Osteoblast (primary cell): ENCODE results near the gene ACER1. TPM values are rescaled to one million over a fixed set of nuclear protein-coding genes. Genes with fewer than 3 reads are reported as not detected.

Source experiments
- DNase-seq: peaks from one replicate; pipeline ENCODE4 v3.0.0; 2011; ENCODE audit warnings: low spot score, mixed read lengths; ENCODE audit not compliant: insufficient read length; ENCODE audit errors: missing footprints
- H2AFZ ChIP-seq: 2 replicates; pipeline ENCODE4 v1.6.0; 2011; ENCODE audit warnings: mild to moderate bottlenecking, low read length
- H3K27ac ChIP-seq: 2 replicates; pipeline ENCODE4 v1.5.1; 2011; ENCODE audit warnings: mild to moderate bottlenecking, low read depth, low read length, moderate library complexity
- H3K27me3 ChIP-seq: 2 replicates; pipeline ENCODE4 v1.6.0; 2012; ENCODE audit warnings: mild to moderate bottlenecking, control low read depth, inconsistent platforms, low read length, moderate library complexity; ENCODE audit not compliant: insufficient read depth
- H3K36me3 ChIP-seq: 2 replicates; pipeline ENCODE4 v1.5.1; 2011; ENCODE audit warnings: mild to moderate bottlenecking, low read length, control low read depth, moderate library complexity; ENCODE audit not compliant: insufficient read depth
- H3K4me1 ChIP-seq: 2 replicates; pipeline ENCODE4 v1.5.1; 2011; ENCODE audit warnings: mild to moderate bottlenecking, low read length, control low read depth, moderate library complexity; ENCODE audit not compliant: insufficient read depth
- H3K4me2 ChIP-seq: 2 replicates; pipeline ENCODE4 v1.6.0; 2011; ENCODE audit warnings: mild to moderate bottlenecking, low read length; ENCODE audit not compliant: insufficient read depth
- H3K4me3 ChIP-seq: fragments of 200-600 bp; sonication (generic); 3 replicates; pipeline ENCODE4 v1.5.1; 2012; ENCODE audit warnings: mild to moderate bottlenecking, low read length, inconsistent platforms; ENCODE audit not compliant: insufficient read depth
- H3K79me2 ChIP-seq: 2 replicates; pipeline ENCODE4 v1.6.0; 2012; ENCODE audit warnings: mild to moderate bottlenecking, low read length, control low read depth, inconsistent platforms; ENCODE audit not compliant: insufficient read depth
- H3K9me3 ChIP-seq: 2 replicates; pipeline ENCODE4 v1.5.1; 2011; ENCODE audit warnings: low read depth, low read length, control low read depth
- H4K20me1 ChIP-seq: 2 replicates; pipeline ENCODE4 v1.6.0; 2012; ENCODE audit warnings: mild to moderate bottlenecking, low read length, control low read depth; ENCODE audit not compliant: insufficient read depth
- CTCF ChIP-seq: IDR thresholded peaks from 2 replicates; pipeline ENCODE4 v1.5.1; 2011; ENCODE audit warnings: mild to moderate bottlenecking, low read depth, low read length, moderate library complexity; ENCODE audit errors: extremely low read depth
- total RNA-seq: library from RNA; depleted of rRNA; stranded (reverse); fragments of >200 nt; gene quantifications from 2 replicates; pipeline ENCODE4 v1.2.3, GENCODE V29; 2012

The ACER1 gene
- total RNA-seq, 1 donor, result under 0.01 TPM

DNA sequence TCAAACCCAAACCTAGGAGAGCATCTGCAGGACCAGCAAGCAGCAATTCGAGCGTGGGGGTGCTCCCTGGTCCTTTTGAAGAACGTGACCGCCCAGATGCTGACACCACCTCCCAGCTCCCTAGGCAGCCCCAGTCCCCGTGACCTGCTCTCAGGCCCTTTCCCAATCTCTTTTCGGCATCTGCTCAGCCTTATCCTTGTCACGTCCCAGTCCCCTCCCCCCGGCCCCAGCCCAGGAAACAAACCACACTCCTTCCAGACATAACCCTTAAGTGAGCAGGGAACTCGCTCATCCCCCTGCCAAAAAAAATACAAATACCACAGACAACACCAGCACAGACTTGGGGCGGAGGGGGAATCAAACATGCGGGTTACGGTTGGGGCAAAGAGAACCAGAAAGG, 57.0 kb downstream of the ACER1 start:
- H2AFZ ChIP-seq, result no peak overlapping the region
- no peak for TF ChIP-seq CTCF
- H3K27ac ChIP-seq, result peak overlapping the region; percentile 96
- H3K79me2 ChIP-seq, result peaks cover 70% of the 10 kb centered on the region
- no peaks in the 10 kb centered on the region for H3K9me3 ChIP-seq
- H3K36me3 ChIP-seq, result peaks cover 7% of the 10 kb centered on the region
- peaks cover 75% of the 10 kb centered on the region for H3K4me1 ChIP-seq
- H3K27me3 ChIP-seq, result no peaks in the 10 kb centered on the region
- peak overlapping the region; percentile 93 for H3K4me2 ChIP-seq
- peaks cover 12% of the 10 kb centered on the region for H4K20me1 ChIP-seq
- peak overlapping the region; percentile 9 for H3K4me3 ChIP-seq
- peak; percentile 95 for DNase-seq

DNA sequence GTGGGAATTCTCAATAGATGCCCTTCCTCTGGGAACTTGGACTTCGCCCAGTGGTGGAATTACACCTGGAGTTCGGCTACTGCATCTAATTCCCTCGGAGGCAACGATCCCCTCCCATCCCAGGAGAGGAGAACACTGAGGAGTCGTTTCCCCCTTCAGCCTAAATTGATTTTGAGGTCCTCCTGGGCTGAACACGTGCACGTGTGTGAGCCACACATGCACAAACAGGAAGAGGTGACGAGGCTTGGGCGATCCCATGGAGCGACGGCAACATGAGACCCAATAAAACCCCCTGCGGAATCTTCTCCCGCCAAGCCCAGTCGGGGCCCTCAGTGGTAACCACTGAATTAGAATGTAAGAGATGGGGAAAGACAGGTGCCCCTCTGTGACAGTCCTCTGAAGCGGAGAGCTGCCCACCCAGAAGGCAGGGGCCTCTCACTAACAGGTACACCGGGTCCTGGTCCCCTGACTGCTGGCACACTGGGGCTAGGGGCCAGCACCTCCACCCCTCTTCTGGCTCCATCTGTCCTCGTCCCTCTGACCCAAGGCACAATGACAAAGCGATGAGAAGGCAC, 58.2 kb downstream of the ACER1 start:
- Histone ChIP-seq H3K4me1 (peaks cover 82% of the 10 kb centered on the region), H3K4me3 (no peak overlapping the region), H3K4me2 (peak overlapping the region; percentile 85), H4K20me1 (peaks cover 12% of the 10 kb centered on the region), H2AFZ (no peak overlapping the region), H3K36me3 (peaks cover 11% of the 10 kb centered on the region), H3K9me3 (no peaks in the 10 kb centered on the region), H3K27me3 (no peaks in the 10 kb centered on the region), H3K79me2 (peaks cover 82% of the 10 kb centered on the region), H3K27ac (peak overlapping the region; percentile 96)
- no peak for TF ChIP-seq CTCF
- DNase-seq, result peak; percentile 46

- no peaks in the 10 kb centered on the region for H3K27me3 ChIP-seq
- peak overlapping the region; percentile 52 for H3K4me3 ChIP-seq
- H3K27ac ChIP-seq, result peak overlapping the region; percentile 96
- H3K9me3 ChIP-seq, result no peaks in the 10 kb centered on the region
- peaks cover 12% of the 10 kb centered on the region for H4K20me1 ChIP-seq
- no peak for TF ChIP-seq CTCF
- H2AFZ ChIP-seq, result no peak overlapping the region
- peaks cover 87% of the 10 kb centered on the region for H3K79me2 ChIP-seq
- H3K4me2 ChIP-seq, result peak overlapping the region; percentile 85
- H3K36me3 ChIP-seq, result peaks cover 16% of the 10 kb centered on the region
- peaks cover 82% of the 10 kb centered on the region for H3K4me1 ChIP-seq
- peak; percentile 44 for DNase-seq
Measured at GRCh38 chr19:6274756-6275155, 58.7 kb downstream of the ACER1 start.

DNA sequence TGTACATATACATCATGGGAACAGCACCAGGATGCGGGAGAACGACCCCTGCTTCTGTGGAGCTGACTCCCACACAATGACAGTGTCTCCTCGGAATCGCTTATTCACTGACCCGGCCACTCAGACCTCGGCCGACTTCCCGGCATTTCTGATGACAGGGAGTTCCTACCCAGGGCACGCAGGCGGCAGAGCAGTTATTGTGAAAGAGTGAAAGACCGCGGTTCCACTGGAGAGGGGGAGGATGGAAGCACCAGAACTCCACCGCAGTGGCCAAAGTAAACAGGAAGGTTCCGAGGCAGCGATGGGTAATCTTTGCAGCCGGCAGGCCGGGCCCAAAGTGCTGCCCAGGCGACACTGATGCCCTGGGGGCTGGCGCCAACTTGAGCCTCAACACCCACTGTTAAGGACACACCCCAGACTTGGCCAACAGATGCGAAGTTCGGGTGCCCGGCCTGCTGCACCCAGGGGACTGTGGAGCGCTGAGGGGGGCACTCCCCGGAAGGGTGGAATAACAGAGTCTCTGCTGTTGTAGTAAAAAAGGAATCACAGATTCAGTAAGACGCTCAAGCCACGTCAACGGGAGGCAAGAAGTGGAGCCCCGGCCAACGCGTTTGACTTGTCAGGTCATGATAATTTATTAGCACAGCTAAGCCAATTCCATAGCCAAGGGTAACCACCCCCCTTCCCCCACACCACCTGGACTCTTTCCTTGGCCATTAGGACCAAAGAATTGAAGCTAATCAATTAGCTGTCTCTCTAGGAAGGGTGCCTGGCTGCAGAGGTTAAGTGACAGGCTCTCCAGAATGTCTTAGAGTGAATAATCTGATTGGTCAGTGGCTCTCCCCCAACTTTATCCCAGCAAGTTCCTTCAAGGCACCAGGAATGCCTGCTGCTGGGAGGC, 59.5 kb downstream of the ACER1 start:
- H3K79me2 ChIP-seq, result peaks cover 90% of the 10 kb centered on the region
- H2AFZ ChIP-seq, result no peak overlapping the region

More for the DNA sequence above, 59.5 kb downstream of the ACER1 start:
- Histone ChIP-seq H3K27me3 (no peaks in the 10 kb centered on the region), H3K27ac (peak overlapping the region; percentile 96), H3K9me3 (no peaks in the 10 kb centered on the region), H4K20me1 (peaks cover 12% of the 10 kb centered on the region), H3K4me3 (peak overlapping the region; percentile 52), H3K4me2 (peak overlapping the region; percentile 85), H3K36me3 (peaks cover 24% of the 10 kb centered on the region), H3K4me1 (peaks cover 82% of the 10 kb centered on the region)
- TF ChIP-seq CTCF, result no peak
- DNase-seq, result peak; percentile 99
